Stimulated activated CD4-positive, alpha-beta T cell treated with anti-CD3 and anti-CD28 coated beads, Interleukin-12 subunit alpha, Interleukin-12 subunit beta, amount 100 ng/mL, for 4 hours (primary cell): Measurements from ENCODE around the gene CLCN6.

Experiments
- DNase-seq: peaks from one replicate; pipeline ENCODE4 v3.0.0-alpha.2; 2020

CLCN6 gene

DNA sequence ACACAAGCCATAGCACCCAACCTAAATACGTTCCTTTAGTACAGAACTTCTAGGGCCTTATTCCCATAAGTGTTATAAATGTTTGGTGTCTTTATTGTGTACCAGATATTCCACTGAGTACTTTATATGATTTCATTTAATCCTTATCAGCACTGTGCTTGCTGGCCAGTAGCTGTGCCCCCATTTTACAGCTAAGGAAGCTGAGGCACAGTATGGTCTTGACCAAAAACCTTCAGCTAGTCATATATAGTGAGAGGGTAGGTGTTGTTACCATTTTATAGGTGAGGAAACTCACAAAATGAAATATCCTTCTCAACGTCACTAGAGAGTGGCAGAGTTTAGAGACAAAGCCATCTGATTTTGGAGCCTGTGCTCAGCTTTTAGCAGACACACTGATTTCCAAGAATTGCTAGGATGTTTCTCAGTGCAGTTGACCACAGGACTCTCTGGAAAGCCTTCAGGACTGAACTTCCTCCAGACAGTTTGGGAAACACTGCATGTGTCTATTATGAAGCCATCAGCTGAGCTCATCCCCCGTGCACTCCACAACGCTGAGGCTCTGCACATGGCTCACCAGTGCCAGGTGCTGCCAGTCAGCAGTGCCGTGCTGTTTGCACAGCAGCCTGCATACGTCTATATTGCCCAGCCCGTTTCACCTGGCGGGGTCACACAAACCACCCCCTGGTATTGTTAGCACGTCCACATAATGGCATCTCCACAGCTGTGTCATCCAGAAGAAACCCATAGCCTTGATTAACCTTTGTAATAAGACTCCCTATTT, 26.1 kb downstream of the CLCN6 start:
- no peak for DNase-seq

DNA sequence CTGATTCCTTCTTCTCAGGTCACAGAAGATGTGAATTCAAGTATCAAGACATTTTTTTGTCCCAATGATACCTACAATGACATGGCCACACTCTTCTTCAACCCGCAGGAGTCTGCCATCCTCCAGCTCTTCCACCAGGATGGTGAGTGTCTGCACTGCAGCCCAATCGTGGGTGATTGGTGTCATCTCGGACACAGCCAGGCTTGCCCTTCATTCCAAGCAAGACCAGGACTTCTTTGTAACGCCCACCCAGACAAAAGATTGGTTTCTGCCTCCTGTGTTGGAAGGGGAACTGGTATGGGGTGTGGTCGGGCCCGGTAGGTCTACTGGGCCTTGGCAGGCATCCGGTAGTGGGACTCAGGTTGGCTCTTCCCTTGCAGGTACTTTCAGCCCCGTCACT, 27.5 kb downstream of the CLCN6 start:
- DNase-seq, result no peak

DNA sequence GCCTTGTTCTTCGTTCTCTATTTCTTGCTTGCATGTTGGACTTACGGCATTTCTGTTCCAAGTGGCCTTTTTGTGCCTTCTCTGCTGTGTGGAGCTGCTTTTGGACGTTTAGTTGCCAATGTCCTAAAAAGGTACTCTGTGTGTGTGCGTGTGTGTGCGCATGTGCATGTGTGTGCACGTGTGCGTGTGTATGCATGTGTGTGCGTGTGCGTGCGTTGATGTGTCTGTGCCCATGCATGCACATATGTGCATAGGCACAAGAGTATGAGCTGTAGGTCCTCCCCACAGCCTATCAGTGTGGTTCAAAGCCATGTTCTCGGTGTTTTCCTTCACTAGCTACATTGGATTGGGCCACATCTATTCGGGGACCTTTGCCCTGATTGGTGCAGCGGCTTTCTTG, 27.9 kb downstream of the CLCN6 start:
- DNase-seq, result no peak

DNA sequence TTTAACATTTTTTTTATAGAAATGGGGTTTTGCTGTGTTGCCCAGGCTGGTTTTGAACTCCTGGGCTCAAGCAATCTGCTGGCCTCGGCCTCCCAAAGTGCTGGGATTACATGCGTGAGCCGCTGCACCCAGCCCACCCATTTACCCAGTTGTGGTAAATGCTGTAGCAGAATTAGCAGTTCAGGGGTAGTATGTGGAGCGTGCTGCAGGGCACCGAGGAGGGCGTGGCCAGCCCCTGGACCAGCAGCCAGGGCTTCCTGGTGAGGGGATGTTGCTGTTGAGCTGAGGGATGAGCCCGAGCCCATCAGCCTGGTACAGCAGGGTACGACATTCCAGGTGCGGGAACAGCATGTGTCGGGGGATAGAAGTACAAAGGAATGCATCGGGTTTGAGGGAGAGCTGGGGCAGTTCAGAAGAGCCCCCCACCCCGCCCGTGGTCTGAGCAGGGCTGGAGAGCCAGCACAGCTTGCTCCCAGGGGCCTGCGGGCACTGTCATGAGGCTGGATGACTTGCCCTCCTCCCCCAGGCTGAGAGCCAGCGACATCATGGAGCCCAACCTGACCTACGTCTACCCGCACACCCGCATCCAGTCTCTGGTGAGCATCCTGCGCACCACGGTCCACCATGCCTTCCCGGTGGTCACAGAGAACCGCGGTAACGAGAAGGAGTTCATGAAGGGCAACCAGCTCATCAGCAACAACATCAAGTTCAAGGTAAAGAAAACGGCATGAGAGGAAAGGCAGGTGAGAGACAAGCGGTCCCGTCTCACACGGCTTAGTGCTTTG, 29.6 kb downstream of the CLCN6 start:
- no peak for DNase-seq

DNA sequence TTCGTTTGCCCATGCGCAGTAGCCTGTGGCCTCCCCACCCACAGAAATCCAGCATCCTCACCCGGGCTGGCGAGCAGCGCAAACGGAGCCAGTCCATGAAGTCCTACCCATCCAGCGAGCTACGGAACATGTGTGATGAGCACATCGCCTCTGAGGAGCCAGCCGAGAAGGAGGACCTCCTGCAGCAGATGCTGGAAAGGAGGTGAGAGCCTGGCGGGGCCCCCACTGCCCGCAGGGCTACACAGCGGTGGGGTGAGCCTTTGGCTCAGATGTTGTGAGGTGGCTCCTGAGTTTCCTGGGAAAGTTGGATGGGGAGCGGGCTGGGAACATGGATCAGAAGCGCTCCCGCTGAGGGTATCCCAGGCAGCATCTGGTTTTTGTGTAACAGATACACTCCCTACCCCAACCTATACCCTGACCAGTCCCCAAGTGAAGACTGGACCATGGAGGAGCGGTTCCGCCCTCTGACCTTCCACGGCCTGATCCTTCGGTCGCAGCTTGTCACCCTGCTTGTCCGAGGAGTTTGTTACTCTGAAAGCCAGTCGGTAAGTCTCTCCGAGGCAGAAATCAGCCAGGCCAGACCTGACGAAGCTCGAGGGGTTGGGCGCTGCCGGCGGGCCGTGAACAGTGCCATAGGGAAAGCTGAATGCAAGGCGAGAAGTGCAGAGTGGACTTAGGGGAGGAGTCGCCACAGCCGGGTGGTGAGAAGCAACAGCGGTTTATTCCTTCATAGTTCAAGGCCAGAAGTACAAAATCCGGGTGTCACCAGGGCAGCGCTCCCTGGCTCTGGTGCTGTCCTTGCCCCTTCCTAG, 31.2 kb downstream of the CLCN6 start:
- DNase-seq, result no peak

DNA sequence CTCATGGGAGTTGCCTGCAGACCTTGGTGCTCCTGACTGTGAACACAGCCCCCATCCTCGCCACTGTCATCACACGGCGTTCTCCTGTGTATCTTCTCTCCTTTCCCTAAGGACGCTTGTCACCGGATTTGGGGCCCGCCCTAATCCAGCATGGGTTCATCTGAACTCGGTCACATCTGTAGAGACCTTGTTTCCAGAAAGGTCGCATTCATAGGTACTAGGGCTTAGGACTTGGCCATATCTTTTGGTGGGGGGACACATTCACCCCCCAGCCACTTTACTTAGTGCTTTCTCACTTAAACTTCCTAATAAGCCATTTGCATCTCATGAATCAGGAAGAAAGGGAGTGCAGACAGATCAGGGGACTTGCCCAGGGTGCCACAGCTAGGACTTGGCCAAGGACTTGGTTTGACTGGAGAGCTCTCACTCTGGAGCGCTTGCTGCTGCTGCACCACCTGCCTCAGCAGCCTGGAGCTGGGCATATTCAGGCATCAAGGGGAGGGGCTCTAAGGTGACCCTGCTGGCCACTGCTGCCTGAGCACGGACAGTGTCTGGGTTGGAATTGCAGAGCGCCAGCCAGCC, 31.9 kb downstream of the CLCN6 start:
- no peak for DNase-seq

DNA sequence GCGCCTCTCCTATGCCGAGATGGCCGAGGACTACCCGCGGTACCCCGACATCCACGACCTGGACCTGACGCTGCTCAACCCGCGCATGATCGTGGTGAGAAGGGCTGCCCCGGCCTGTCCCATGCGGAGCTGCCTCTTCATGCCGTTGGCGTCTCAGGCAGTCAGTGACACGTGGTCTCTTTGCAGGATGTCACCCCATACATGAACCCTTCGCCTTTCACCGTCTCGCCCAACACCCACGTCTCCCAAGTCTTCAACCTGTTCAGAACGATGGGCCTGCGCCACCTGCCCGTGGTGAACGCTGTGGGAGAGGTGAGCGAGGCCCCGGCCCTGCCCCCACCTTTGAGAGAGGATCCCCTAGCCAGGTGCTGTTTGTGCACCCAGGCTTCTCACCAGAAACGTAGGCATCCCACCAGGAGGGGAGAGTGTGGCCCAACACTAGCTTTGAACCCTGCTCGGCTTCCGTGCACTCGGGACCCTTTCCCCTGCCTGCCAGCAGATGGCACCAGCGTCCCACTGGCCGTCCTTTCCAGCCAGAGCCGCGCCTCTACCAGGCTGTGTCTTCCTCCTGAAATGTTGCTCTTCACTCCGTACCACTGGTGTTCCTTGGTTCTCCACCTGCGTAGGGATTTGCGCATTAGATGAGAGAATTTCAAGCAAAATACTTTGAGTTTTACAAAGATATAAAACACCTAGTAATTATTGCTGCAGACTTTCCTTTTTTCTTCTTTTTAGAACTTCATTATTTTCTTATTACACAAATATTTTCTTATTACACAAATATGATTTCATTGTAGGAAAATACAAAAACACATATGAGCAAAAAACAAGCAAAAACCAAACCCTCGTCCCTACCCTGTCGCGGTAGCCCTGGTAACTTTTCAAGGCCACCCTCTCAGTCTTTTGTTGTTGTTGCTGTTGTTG, 32.6 kb downstream of the CLCN6 start:
- DNase-seq, result peak; percentile 73

DNA sequence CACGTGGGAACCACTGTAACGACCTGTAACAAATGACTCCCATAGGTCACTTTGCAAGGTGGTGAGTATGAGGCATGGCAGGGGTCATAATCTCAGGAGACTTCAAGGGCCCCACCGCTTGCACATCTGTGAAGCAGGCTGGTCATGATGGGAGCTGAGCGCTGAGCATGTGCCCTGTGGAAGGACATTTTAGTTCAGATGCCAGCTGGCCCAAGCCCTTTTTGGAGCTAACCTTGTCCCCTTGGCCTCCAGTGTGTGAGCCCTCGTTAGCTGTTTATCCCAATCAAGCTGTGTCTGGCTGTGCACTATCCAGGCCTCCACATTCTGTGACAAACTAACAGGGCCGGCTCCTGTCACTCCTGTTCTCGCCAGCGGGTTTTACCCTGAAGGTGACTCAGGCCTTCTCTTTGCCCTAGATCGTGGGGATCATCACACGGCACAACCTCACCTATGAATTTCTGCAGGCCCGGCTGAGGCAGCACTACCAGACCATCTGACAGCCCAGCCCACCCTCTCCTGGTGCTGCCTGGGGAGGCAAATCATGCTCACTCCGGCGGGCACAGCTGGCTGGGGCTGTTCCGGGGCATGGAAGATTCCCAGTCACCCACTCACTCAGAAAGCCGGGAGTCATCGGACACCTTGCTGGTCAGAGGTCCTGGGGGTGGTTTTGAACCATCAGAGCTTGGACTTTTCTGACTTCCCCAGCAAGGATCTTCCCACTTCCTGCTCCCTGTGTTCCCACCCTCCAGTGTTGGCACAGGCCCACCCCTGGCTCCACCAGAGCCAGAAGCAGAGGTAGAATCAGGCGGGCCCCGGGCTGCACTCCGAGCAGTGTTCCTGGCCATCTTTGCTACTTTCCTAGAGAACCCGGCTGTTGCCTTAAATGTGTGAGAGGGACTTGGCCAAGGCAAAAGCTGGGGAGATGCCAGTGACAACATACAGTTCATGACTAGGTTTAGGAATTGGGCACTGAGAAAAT, 34.0 kb downstream of the CLCN6 start:
- no peak for DNase-seq

DNA sequence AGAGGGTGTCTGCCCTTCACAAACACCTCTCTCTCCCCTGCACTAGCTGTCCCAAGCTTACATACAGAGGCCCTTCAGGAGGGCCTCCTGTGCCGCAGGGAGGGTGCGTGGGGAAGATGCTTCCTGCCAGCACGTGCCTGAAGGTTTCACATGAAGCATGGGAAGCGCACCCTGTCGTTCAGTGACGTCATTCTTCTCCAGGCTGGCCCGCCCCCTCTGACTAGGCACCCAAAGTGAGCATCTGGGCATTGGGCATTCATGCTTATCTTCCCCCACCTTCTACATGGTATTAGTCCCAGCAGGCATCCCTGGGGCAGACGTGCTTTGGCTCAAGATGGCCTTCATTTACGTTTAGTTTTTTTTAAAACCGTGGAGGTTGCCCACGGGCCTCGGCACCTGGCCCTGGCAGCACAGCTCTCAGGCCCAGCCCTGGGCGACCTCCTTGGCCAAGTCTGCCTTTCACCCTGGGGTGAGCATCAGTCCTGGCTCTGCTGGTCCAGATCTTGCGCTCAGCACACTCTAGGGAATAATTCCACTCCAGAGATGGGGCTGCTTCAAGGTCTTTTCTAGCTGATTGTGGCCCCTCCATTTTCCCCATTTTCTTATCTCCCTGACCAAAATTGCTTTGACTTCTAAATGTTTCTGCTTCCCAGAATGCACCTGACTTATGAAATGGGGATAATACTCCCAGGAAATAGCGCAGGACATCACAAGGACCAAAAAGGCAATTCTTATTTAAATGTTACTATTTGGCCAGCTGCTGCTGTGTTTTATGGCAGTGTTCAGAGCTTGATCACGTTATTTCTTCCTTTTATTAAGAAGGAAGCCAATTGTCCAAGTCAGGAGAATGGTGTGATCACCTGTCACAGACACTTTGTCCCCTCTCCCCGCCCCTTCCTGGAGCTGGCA, 35.5 kb downstream of the CLCN6 start:
- no peak for DNase-seq

DNA sequence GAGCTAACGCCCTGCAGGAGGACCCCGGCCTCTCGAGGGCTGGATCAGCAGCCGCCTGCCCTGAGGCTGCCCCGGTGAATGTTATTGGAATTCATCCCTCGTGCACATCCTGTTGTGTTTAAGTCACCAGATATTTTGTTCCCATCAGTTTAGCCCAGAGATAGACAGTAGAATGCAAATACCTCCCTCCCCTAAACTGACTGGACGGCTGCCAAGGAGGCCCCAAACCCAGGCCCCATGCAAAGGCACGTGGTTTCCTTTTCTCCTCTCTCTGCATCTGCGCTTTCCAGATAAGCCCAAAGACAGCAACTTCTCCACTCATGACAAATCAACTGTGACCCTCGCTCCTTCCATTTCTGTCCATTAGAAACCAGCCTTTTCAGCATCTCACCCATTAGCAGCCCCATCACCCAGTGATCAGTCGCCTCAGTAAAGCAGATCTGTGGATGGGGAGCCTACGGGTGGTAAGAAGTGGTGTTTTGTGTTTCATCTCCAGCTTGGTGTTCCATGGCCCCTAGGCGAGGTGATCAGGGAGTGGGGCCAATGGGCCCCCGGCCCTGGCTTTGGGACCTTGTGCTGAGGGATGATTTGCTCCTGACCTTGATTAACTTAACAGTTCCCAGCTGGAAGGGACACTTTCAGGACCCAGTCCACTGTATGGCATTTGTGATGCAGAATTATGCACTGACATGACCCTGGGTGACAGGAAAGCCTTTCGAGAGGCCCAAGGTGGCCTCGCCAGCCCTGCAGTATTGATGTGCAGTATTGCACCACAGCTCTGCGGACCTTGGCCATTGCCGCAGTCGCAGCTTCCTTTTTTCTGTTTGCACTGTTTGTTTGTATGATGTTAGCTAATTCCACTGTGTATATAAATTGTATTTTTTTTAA, 36.4 kb downstream of the CLCN6 start:
- DNase-seq, result no peak

DNA sequence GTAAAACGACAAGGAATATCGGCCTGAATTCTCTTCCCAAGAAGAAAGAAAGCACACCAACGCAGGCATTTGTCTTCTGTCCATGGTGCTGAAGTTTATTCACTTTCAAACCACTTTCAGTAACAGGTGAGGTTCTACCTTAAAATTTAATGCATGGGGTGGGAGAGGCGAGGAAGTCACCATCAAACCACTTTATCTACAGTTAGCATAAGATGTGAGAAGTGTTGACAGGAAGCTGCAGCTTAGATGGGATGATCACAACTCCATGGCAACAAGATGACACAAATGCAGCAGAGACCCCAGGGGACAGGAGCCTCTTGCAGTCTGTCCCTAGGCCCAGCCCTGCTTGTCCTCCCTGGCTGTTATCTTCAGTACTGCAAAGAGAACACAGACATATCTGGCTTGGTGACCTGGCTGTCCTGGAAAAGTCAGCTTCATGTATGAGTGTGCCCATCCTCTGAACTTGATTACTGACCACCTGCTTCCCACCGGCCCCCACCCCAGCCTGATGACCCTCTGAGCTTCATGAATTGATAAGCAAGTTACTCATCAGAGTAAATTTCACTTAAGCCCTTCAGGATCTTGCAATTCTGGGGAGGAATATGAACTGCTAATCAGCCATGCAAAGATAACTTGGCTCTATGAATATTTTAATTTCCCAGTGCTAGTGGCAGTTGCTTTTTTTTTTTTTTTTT, 39.8 kb downstream of the CLCN6 start:
- DNase-seq, result no peak

DNA sequence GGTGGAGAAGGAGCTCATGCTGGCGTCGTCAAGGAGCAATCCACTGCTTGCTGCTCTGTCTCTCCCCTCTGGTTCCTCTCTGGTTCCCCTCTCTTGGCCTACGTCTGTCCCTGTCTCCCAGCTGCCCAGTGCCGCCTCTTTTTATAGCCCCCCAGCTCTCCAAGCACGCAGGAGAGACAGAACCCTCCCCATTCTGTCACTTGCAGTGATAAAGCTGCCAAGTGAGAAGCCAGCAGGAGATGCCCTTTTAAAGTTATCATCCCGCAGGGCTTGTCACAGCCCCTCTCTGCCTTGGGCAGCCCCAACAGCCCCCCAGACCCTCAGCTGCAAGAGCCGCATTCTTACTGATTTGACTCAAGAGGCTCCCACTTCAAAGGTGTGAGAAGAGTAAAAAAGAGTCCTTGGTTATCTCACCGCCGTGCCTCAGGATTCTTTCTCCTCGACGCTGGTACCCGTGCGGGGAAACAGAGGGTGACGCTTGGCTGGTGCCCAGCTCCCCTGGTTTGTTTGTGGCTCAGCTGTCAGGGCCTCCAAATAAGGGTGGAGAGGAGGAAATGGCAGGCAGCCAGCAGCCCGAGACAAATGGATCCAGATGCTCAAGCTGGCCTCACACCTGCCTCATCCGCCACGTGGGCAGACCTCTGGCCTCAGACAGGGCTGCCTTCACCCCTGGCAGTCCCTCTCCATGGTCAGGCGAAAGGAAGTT, 41.8 kb downstream of the CLCN6 start, which contains the start of gene NPPA:
Gene NPPA (minus strand): TSS at position 117 of the 706 bp plus-strand sequence. CDS start 99 bp downstream, at position 18.
- DNase-seq, result no peak

DNA sequence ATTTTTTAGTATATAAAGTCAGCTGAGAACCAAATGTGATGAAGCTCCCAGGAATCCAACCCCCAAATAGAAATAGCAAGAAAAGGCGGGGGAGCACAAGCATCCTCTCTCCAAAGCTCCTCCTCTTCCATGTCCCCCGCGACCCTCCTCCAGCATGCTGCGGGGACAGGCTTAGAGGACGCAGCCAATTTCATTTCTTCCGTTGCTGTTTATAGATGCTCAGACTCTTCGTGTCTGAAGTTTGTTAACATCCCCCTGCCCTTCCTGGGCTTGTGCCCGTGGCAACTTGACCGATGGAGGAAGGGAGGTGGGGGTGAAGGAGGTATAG, 42.3 kb downstream of the CLCN6 start:
- no peak for DNase-seq

DNA sequence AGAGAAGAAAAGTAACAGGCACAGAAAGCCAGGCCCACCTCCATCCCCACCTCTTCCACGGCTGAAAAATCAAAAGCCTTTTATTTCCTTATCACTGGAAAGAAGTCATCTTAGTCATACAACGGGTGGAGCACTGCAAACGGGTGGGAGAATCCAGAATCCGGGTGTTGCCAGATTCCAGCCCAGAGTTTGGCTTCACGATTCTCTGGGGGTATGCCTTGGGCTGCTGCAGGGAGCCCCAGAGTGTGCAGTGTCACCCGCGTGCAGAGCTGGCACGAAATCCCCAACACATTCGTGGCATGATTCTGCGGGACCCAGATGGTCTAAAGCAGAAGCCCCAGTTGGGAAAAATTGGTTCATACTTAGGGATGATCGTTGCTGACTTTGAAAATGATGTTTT, 44.2 kb downstream of the CLCN6 start:
- DNase-seq, result no peak

DNA sequence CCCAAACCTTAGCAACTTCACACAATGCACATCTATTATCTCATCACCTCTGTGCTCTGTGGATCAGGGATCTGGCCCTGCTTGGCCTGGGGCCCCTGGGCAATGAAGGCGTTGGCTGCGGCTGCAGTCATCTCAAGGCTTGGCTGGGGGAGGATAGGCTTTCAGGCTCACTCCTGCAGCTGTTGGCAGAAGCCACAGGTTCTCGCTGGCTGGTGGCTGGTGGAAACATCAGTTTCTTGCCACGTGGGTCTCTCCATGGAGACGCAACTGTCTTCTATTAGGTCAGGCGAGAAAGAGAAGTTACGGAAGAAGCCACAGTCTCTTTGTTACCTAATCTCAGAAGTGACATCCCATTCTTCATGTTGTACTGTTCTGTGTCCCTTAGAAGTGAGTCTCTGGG, 45.2 kb downstream of the CLCN6 start:
- DNase-seq, result no peak

DNA sequence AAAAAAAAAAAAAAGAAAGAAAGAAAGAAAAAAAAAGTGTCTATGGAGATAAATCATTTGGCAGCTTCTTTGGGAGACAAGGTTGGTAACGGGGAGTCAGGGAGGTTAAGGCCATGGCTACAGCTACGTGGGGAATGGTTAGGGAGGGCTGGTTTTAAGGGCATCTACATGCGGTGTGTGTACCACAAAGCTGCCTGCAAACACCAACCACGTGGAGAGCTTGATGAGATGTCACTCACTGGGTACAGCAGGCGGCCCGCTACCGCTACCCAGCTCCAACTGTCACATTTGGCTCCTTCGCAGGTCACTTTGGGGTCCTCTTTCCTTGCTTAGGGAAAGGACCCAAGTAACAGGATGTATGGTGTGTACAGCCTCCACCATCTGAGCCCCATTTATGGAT, 48.5 kb downstream of the CLCN6 start:
- DNase-seq, result no peak

DNA sequence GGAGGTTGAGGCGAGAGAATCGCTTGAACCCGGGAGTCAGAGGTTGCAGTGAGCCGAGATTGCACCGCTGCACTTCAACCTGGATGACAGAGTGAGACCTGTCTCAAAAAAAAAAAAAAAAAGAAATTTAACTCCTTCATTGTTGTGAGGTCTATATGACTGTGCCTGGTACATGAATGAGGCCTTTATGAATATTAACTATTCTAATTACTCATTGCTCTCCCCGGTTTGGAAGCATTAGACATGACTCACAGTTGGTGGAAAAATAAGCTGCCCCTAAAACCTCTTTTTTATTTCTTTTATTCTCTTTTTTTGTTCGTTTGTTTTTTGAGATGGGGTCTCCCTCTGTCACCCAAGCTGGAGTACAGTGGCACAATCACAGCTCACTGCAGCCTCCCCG, 49.4 kb downstream of the CLCN6 start:
- no peak for DNase-seq
